Measurements from ENCODE around the gene ATP7A.
"Not testable (repeated sequence)": the region's sequence is repeated elsewhere in the genome, so short reads cannot be mapped to it uniquely, and the experiment has no call there.

DNA sequence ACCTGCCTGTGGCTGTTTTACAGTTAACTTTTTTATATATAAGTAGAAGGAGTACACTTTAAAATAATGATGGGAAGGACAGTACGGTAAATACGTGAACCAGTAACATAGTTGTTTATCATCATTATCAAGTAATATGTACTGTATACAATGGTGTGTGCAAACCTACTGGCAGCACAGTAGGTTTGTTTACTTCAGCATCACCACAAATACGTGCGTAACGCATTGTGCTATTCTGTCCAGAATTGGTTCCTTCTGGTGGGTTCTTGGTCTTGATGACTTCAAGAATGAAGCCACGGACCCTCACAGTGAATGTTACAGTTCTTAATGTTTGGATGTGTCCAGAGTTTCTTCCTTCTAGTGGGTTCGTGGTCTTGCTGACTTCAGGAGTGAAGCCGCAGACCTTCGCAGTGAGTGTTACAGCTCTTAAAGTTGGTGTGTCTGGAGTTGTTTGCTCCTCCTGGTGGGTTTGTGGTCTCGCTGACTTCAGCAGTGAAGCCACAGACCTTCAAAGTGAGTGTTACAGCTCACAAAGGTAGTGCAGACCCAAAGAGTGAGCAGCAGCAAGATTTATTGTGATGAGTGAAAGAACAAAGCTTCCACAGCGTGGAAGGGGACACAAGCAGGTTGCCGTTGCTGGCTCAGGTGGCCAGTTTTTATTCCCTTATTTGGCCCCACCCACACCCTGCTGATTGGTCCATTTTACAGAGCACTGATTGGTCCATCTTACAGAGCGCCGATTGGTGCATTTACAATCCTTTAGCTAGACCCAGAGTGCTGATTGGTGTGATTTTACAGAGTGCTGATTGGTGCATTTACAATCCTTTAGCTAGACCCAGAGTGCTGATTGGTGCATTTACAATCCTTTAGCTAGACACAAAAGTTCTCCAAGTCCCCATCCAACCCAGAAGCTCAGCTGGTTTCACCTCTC, 162.9 kb downstream of the ATP7A start:
- TF ChIP-seq, protein P1, sequence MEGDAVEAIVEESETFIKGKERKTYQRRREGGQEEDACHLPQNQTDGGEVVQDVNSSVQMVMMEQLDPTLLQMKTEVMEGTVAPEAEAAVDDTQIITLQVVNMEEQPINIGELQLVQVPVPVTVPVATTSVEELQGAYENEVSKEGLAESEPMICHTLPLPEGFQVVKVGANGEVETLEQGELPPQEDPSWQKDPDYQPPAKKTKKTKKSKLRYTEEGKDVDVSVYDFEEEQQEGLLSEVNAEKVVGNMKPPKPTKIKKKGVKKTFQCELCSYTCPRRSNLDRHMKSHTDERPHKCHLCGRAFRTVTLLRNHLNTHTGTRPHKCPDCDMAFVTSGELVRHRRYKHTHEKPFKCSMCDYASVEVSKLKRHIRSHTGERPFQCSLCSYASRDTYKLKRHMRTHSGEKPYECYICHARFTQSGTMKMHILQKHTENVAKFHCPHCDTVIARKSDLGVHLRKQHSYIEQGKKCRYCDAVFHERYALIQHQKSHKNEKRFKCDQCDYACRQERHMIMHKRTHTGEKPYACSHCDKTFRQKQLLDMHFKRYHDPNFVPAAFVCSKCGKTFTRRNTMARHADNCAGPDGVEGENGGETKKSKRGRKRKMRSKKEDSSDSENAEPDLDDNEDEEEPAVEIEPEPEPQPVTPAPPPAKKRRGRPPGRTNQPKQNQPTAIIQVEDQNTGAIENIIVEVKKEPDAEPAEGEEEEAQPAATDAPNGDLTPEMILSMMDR (IDR thresholded peaks at IDR 0.05): not testable (repeated sequence)
- not testable (repeated sequence) for TF ChIP-seq POLR2A (IDR thresholded peaks at IDR 0.05)
